SU-DHL-6 (cell line): Measurements from ENCODE around the gene SEMA3C.

ENCODE experiments used
- H2AFZ ChIP-seq: fragments of 200-600 bp; sonication (generic); 2 replicates; pipeline ENCODE4 v1.6.1; 2014; ENCODE audit warnings: low read depth, mild to moderate bottlenecking, moderate library complexity, mixed read lengths, antibody characterized with exemption, low read length; ENCODE audit not compliant: severe bottlenecking
- H3F3A ChIP-seq: fragments of 200-600 bp; shearing (Covaris generic); 2 replicates; pipeline ENCODE4 v1.6.0; 2016; ENCODE audit warnings: antibody characterized with exemption, mild to moderate bottlenecking; ENCODE audit not compliant: insufficient read depth
- H3K27ac ChIP-seq: fragments of 200-600 bp; sonication (generic); 2 replicates; pipeline ENCODE4 v1.5.1; 2016; ENCODE audit warnings: low read depth, mild to moderate bottlenecking, low read length, moderate library complexity, mixed read lengths
- H3K27me3 ChIP-seq: fragments of 200-600 bp; sonication (generic), shearing (Covaris generic); 2 replicates; pipeline ENCODE4 v1.6.0; 2014; ENCODE audit warnings: mild to moderate bottlenecking, low read length
- H3K36me3 ChIP-seq: fragments of 200-600 bp; sonication (generic); 2 replicates; pipeline ENCODE4 v1.6.1; 2014; ENCODE audit warnings: mild to moderate bottlenecking, low read length, mixed read lengths
- H3K4me2 ChIP-seq: fragments of 300-600, 200-600 bp; shearing (Covaris generic), sonication (generic); 2 replicates; pipeline ENCODE4 v1.6.0; 2014; ENCODE audit warnings: low read length, low read depth, mild to moderate bottlenecking; ENCODE audit not compliant: poor library complexity, severe bottlenecking
- H3K4me3 ChIP-seq: fragments of 200-600 bp; sonication (generic); 2 replicates; pipeline ENCODE4 v1.5.1; 2014; ENCODE audit warnings: antibody characterized with exemption, low read length, mild to moderate bottlenecking, mixed read lengths; ENCODE audit not compliant: insufficient read depth, poor library complexity, severe bottlenecking
- H3K79me2 ChIP-seq: fragments of 200-600 bp; sonication (generic); 2 replicates; pipeline ENCODE4 v1.6.1; 2014; ENCODE audit warnings: mild to moderate bottlenecking, low read length, moderate library complexity; ENCODE audit not compliant: insufficient read depth
- H3K9ac ChIP-seq: fragments of 200-600 bp; sonication (generic); 2 replicates; pipeline ENCODE4 v1.7.0; 2014; ENCODE audit warnings: mild to moderate bottlenecking, low read length
- H3K9me2 ChIP-seq: fragments of 200-600 bp; sonication (generic); replicated peaks from 2 replicates; pipeline ENCODE4 v1.6.1; 2014; ENCODE audit warnings: low read length; ENCODE audit not compliant: insufficient read depth
- H3K9me3 ChIP-seq: fragments of 200-600 bp; sonication (generic); 2 replicates; pipeline ENCODE4 v1.6.1; 2014; ENCODE audit warnings: low read length, mixed read lengths; ENCODE audit not compliant: insufficient read depth
- H4K20me1 ChIP-seq: fragments of 200-600 bp; sonication (generic); 2 replicates; pipeline ENCODE4 v1.6.1; 2014; ENCODE audit warnings: low read depth, mild to moderate bottlenecking, antibody characterized with exemption, low read length, moderate library complexity, mixed read lengths
- EZH2phosphoT487 ChIP-seq: fragments of 200-600 bp; sonication (generic), shearing (Covaris generic); conservative IDR thresholded peaks from 2 replicates; pipeline ENCODE4 v1.6.1; 2018; ENCODE audit warnings: mild to moderate bottlenecking, antibody characterized with exemption, low read length, moderate library complexity, mixed read lengths
- TF ChIP-seq, protein P1 (sequence below): fragments of 200-600 bp; sonication (generic); IDR thresholded peaks from one replicate; pipeline ENCODE4 v1.5.1; 2017; ENCODE audit warnings: antibody characterized with exemption, mild to moderate bottlenecking, low read length, moderate library complexity; ENCODE audit not compliant: insufficient read depth, poor library complexity, severe bottlenecking

Gene SEMA3C

GRCh38 chr7:80707318-80707717 lies 211.5 kb downstream of the SEMA3C start:
- H3K4me2 ChIP-seq = no peak overlapping the region

GRCh38 chr7:80705130-80705781 lies 213.6 kb downstream of the SEMA3C start:
- no peak overlapping the region for H3K4me2 ChIP-seq
- H3K27ac ChIP-seq = no peak overlapping the region
- H3K27me3 ChIP-seq = no peaks in the 10 kb centered on the region
- H3K9me2 ChIP-seq = no peaks in the 10 kb centered on the region
- H3K9ac ChIP-seq = no peak overlapping the region
- no peaks in the 10 kb centered on the region for H4K20me1 ChIP-seq
- H3K79me2 ChIP-seq = no peaks in the 10 kb centered on the region
- no peak overlapping the region for H2AFZ ChIP-seq
- H3K9me3 ChIP-seq = no peaks in the 10 kb centered on the region
- H3F3A ChIP-seq = no peaks in the 10 kb centered on the region
- no peaks in the 10 kb centered on the region for H3K36me3 ChIP-seq
- no peak for TF ChIP-seq EZH2phosphoT487
- TF ChIP-seq, protein P1, sequence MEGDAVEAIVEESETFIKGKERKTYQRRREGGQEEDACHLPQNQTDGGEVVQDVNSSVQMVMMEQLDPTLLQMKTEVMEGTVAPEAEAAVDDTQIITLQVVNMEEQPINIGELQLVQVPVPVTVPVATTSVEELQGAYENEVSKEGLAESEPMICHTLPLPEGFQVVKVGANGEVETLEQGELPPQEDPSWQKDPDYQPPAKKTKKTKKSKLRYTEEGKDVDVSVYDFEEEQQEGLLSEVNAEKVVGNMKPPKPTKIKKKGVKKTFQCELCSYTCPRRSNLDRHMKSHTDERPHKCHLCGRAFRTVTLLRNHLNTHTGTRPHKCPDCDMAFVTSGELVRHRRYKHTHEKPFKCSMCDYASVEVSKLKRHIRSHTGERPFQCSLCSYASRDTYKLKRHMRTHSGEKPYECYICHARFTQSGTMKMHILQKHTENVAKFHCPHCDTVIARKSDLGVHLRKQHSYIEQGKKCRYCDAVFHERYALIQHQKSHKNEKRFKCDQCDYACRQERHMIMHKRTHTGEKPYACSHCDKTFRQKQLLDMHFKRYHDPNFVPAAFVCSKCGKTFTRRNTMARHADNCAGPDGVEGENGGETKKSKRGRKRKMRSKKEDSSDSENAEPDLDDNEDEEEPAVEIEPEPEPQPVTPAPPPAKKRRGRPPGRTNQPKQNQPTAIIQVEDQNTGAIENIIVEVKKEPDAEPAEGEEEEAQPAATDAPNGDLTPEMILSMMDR = no peak
- H3K4me3 ChIP-seq = no peak overlapping the region

More at GRCh38 chr7:80707318-80707717, 211.5 kb downstream of the SEMA3C start:
- Histone ChIP-seq H3K4me3 (no peak overlapping the region), H3K27me3 (no peaks in the 10 kb centered on the region), H3K27ac (no peak overlapping the region), H3K36me3 (no peaks in the 10 kb centered on the region), H2AFZ (no peak overlapping the region), H3F3A (no peaks in the 10 kb centered on the region), H3K79me2 (no peaks in the 10 kb centered on the region), H3K9me3 (no peaks in the 10 kb centered on the region), H3K9me2 (no peaks in the 10 kb centered on the region), H3K9ac (no peak overlapping the region), H4K20me1 (no peaks in the 10 kb centered on the region)
- TF ChIP-seq, protein P1 = no peak
- TF ChIP-seq EZH2phosphoT487 = no peak

GRCh38 chr7:80703272-80703671 lies 215.6 kb downstream of the SEMA3C start:
- H4K20me1 ChIP-seq = no peaks in the 10 kb centered on the region
- H3K27ac ChIP-seq = no peak overlapping the region
- no peak overlapping the region for H3K4me3 ChIP-seq
- H3K79me2 ChIP-seq = no peaks in the 10 kb centered on the region
- no peaks in the 10 kb centered on the region for H3F3A ChIP-seq
- TF ChIP-seq, protein P1 = no peak
- TF ChIP-seq EZH2phosphoT487 = no peak
- H3K9me2 ChIP-seq = no peaks in the 10 kb centered on the region
- H3K36me3 ChIP-seq = no peaks in the 10 kb centered on the region
- no peak overlapping the region for H2AFZ ChIP-seq
- no peaks in the 10 kb centered on the region for H3K9me3 ChIP-seq
- H3K27me3 ChIP-seq = no peaks in the 10 kb centered on the region
- H3K9ac ChIP-seq = no peak overlapping the region
- H3K4me2 ChIP-seq = no peak overlapping the region
